Fibroblast of gingiva (primary cell): ENCODE data around the gene NTM.
"Not testable (repeated sequence)": the region's sequence is repeated elsewhere in the genome, so short reads cannot be mapped to it uniquely, and the experiment has no call there.

ENCODE experiments used
- DNase-seq: peaks from one replicate; pipeline ENCODE4 v3.0.0-alpha.2; 2011; ENCODE audit warnings: low read depth

NTM gene

DNA sequence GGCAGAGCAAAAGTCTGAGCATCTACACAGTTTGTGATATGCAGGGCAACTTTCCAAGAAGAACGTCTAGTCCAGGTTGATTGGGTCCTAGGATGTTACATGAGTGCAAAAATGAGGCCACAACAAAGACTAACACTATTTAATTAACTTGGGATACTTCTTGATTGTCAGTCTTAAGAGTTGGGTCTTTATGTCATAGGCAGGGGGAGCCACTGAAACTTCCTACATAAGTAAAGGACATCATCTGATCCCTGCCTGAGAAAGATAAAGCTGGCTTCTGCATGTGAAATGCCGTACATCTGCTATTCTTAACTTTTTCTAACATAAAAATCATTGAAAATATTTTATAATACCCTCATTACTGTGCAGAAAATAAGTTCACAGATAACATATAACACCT is 525.5 kb downstream of the NTM start:
- no peak for DNase-seq

DNA sequence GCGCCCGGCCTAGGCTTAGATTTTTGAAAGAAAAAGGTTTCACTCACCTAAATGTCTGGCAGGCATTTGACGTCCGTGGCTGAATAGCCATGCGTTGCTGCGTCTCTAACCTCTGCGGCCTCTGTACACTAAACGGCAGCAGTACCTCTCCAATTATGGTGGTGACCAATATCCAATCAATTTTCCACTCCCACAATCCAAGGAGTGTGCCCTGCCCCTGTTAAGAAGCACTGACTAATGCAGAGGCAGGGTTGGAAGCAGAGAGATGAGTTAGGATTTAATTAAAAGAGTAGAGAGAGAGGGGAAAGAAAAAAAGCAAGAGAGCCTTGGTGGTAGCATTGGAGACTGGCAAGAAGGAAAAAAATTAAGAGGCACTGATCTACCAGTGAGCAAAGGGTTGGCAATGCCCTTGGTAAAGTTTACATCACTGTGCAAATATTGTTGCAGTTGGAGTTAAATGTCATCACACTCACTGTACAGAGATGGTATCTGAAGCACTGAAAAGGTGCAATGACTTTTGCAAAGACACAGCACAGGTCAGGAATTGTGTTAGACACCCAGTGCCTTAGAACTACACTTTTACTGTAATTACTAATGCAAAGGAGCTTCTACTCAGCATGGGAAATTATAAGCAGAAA is 526.7 kb downstream of the NTM start:
- no peak for DNase-seq

DNA sequence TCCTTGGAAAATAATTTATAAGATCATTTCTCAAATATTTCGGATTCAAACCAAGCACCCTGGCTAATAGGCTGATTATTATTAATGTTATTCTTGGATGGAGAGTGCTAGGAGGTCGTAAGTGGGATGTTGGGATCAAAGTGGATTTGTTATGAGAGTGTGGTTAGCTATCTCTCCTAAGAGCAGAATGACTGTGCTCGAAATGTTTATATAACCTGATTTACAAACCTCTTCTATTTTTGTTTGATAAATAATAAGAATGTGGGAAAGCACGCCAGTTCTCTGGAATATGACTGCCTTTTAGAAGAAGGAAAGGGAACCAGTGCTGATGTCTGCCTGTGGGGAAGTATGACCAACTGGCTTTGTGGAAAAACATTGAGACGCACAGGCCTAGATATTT is 527.5 kb downstream of the NTM start:
- no peak for DNase-seq

DNA sequence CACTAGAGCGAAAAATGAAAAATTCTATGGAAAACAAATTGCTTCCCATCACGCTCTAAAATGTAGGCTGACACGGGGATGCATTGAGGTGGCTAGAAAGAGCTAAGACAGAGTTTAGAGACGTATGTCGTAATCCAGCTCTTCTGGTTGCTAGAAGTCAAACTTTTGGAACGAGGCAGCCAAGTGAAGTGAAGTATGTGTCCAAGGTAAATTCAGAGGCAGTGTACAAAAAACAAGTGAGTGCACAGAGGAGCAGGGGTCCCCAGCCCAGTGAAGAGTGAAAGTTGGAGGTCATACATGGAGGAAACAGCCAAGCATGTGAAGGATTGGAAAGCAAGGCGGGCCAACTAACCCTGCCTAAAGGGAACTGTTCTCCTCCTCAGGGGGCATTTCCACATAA is 528.5 kb downstream of the NTM start:
- DNase-seq: no peak

DNA sequence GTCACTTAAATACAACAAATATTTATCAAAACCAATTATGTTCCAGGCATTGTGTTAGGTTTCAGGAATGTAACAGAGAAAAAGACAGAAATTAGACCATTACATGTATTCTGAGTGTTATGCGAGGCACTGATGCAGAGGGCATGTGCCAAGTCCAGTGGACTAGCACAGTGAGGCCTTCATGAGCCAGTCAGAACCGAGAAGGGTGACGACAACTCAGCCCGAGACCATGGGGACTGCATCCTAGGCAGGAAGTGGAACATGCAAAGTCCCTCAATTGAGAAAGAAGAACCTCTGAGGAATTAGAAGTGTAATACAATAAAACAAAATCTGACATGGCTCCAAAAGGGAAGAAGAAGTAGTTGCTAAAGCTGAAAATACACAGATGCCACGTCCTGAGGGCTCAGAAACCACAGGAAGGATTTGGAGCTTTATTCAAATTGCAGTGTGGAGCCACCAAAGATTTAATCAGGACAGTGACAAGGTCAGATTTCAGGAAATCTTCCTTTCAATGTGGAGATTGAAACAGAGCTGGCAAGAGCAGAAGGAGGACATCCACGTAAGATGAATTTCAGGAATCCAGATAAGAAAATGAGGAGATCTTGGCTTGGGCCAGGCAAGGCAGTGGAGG is 529.6 kb downstream of the NTM start:
- peak; percentile 63 for DNase-seq

DNA sequence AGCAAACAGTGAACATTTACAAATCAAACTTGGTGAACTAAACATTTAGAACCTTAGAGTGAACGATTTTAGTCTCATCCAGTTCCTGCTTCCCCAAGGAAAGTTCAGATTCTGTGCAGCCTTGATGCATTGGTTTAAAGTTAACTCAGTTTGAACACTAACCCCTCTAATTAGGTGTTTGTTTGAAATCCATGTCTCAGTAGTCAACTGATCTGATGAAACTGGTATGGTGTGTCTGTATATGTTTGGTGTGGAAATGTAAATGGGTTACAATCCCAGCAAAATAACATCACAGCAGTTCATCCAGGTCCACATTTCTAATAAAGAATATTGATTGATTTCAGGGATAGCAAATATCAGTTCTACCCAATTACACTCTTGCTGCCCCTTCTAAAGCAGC is 532.0 kb downstream of the NTM start:
- no peak for DNase-seq

DNA sequence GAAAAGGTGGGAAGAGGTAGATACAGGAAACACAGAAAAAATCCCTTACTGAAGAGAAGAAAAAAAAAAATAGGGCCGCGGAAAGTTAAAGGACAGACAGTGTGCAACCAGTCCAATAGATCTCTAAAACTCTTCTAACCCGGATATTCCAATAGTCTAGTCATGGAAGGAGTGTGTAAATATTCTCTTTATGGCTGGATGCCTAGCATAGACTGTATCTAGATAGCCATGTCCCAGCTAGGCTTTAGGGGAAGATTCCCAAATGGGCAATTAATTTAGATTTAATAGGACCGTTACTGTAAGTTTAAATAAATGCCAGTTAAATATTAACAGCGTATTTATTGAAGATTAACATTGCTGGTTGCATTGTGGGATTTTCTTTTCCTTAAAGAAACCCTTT is 532.7 kb downstream of the NTM start:
- no peak for DNase-seq

DNA sequence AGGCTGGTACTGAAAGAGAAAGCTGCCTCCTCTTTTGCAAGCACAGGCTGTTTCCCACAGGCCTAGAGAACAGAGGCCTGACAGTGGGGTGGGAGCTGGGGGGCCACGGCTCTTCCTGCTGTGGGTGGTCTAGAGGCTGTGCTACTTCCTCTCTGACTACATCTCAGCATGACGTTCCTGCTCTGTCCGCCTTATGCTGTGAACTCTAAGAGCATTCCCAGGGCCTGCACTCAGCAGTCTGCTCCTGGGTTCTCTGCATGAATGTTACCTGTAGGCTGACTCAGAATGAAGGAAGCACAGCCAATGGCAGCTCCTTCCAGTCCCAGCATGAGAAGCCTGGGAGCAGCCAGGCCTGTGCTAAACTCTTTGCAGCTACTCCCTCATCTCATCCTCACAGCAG is 534.3 kb downstream of the NTM start:
- no peak for DNase-seq

DNA sequence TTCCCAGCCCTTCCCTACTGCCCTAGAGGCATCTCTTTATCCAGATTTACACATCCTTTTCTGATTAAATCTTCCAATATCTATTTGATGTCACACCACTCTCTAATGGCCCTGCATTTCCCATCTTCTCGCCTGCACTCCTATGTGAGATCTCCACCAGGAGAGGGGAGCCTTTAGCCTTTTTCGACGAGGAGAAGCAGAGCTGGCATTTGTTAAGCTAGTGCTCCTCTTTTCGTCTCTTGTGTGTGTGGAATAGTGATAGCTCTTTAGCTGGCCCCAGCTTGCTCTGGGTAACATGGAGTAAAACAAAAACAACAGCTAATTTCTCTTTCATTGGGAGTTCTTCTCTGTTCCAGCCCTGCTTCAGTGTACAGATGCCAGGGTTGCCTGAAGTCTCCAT is 536.5 kb downstream of the NTM start:
- DNase-seq: peak; percentile 40

DNA sequence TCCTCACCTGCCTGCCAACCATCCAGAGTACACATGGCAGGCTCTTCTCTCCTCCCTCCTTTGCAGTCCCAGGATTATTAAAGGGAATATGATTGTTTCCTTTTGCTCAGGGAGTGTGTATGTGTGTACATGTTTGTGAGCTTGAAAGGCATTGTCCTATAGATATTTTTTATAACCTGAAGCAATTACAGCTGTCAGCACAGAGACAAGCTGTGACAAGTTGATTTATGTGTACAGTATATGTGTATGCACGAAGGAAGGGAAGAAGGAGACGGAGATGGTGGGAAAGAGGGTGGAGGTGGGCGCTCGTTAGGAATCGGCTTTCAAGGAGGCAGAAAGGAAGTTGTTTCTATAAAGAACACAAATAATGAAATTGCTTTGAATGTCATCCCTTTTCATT is 537.0 kb downstream of the NTM start:
- DNase-seq: no peak

DNA sequence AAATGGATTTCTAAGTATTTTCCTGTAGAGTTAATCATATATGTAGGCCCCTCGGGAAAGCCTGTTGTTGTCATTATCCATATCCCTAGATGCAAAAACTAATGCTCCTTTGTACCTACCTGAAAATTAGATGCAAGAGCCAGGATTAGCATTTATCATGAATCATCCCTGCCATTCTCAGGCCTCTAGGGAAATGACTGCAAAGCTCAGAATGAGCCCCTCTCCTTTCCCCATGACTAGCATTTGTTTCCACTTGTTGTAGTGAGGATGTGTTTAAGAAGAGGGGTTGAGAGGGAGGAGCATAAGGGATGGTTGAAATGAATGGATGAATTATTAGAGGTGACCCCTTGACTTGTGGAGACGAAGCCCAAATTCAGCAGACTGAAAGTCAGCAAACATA is 537.9 kb downstream of the NTM start:
- no peak for DNase-seq

DNA sequence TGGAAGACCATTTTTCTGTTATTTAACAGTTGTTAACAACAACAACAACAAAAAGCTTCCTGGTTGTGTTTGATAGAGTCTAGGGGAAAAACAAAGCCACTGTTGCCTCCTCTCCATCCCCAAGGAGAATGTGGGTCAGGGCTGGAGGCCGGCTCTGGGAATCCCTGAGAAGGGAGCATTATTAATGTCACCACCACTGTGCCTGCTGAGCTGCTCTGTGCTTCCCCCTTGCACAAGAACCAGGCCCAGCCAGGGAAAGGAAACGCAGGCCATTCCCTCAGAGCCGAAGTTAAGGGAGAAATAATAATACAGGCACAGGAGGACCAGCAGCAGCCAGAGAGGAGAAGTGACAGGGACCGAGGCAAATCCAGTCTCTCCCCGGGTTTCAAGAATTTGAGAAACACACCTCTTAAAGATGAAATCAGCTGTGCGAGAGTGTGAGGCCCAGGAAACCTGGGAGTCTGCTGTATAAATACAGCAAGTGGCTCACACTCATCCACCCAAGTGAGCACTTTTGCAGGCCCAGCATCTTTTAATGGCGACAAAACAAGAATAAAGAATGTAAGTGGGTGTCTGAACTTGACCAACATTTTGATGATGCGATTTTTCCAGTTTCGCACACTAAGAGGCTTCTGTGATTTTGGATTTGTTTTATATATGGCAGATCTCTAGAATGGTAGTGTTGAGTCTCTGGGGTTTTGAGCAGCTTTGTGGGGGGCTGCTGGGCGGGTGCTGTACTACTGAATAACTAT is 539.2 kb downstream of the NTM start:
- DNase-seq: no peak

DNA sequence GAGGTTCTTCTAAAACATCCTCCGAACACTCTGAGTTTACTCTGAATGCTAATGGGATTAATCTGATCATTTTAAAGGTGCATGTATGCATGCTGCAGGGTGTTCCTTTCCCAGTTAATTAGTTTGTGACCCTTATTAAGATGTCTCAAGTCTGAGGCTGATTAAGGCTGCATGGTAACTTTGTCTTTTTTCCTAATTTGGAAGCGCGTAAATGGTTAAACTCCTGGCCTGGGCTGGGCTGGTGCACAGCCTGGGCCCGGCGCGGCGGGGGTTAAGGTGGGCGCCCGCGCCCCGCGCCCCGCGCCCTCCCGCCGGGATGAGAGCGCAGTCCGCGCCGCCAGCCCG is 539.7 kb downstream of the NTM start:
- DNase-seq: no peak

DNA sequence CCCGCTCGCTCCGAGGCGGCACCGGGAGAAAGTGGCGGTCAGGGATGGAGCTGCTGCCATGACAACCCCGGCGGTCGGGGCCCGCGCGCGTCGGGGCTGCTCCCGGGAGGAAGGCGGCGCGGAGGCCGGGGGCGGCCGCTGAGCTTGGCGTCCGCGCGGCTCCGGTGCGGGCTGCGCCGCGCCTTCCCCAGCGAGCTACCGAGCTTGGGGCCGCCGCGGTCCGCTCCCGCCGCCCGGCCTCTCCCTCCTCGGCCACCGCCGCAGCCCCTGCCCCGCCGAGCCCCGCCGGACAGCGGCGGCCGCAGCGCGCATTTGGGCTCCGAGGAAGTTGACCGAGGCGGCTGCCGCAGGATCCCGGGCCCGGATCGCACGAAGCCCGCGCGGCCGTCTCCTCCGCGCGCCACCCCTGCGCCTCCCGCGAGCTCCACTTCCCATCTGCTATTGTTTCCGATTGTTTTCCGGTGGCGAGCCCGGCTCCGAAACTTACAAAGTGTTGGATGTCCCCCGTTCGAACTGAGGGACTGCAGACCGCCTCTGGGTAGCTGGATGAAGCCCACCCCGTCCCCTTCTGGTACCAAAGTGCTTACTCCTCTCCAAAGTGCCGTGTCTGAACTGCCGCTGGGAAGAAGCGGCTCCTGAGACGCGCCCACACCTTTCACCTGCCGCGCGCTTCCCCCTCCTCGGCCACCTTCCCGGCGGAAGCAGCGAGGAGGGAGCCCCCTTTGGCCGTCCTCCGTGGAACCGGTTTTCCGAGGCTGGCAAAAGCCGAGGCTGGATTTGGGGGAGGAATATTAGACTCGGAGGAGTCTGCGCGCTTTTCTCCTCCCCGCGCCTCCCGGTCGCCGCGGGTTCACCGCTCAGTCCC is 540.3 kb downstream of the NTM start:
- DNase-seq: peak; percentile 58

DNA sequence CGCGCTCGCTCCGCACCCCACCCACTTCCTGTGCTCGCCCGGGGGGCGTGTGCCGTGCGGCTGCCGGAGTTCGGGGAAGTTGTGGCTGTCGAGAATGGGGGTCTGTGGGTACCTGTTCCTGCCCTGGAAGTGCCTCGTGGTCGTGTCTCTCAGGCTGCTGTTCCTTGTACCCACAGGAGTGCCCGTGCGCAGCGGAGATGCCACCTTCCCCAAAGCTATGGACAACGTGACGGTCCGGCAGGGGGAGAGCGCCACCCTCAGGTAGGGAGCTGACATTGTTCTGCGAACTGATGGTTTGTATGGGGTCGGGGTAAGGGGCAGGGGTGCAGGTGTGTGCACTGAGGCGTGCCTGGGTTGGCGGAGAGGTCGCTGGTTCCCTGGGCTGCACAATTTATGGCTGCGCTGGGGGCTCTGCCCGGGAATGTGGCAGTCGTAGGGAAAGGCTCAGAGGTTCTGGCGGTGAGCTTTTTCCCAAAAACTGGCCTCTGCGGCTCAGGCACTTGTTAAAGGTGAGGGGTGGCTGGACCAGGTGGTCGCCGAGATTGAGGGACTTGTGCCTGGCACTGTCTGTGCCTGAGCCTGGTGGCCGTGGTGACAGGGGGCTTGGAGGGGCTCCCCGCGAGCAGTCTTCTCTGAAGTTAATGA is 541.1 kb downstream of the NTM start:
- DNase-seq: not testable (repeated sequence)

DNA sequence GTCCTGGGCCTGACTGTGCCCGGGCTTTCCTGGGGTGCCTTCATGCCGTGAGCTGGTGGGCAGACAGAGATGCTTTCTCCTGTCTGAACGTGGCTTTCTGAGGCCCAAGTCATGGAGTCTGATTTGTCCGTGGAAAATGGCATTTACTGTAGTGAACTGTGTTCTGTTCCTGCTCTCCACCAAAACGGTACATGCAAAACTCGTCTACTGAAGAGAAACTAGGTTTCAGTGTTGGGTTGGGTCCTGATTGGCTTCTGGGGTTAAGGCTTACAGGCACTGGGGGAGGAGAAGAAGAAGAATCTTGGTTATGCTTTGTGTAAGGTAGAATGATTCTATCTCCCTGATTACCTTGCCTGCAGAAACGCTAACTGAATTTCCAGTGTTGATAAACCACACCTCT is 541.7 kb downstream of the NTM start:
- no peak for DNase-seq

DNA sequence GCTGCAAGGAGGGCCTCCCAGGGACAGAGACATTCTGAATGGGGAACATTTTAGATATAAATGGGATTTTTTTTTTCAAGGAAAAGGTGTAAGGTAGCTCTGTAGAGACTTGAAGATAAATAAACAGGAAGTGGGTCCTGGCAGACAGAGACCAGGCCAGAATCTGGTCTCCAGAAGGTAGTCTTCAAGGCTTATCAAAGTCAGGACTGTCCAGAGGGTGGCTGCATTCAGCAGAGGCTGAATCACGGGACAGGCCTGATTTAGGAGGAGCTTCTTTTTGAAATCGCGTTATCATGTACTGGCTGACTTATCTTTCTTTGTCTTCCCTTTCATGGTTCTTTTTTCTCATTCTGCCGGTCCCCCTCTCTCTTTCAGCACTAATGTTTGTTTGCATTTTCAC is 542.9 kb downstream of the NTM start:
- DNase-seq: no peak

DNA sequence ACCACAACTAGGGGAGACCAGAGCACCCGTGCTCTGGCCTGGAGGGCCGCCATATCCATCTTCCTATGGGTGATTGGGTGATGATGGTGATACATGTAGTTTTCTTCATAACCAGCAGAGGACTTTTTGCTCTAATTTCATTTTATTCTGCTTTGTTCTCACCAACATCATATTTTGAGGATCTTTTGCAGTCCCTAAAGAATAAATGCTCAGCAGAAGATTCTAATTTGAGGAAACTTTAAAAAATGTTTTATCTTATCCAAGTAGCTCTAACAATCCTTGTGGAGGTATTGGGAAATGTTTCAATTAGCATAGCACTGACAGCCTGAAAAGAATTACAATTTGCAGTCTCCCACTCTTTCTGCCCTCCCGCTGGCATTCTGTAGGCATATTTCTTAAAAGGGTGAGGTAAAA is 544.0 kb downstream of the NTM start:
- peak; percentile 44 for DNase-seq

DNA sequence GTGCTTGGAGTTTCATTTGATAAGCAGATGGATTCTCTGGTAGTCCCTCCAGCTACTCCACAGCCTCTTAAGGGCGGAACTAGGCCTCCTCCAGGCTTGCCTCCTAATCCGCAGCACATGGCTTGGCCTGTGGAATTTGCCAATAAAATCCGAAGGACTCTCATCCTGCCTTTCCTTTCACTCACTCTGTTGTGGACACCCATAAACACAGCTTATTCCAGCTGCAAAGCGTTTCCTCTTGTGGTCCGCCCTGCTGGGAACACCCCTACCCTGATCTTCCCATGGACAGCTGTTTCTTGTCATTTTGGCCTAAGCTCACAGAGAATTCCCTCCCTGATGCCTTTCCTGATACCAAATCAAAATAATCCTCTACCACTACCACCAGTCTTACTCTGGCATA is 546.2 kb downstream of the NTM start:
- no peak for DNase-seq

DNA sequence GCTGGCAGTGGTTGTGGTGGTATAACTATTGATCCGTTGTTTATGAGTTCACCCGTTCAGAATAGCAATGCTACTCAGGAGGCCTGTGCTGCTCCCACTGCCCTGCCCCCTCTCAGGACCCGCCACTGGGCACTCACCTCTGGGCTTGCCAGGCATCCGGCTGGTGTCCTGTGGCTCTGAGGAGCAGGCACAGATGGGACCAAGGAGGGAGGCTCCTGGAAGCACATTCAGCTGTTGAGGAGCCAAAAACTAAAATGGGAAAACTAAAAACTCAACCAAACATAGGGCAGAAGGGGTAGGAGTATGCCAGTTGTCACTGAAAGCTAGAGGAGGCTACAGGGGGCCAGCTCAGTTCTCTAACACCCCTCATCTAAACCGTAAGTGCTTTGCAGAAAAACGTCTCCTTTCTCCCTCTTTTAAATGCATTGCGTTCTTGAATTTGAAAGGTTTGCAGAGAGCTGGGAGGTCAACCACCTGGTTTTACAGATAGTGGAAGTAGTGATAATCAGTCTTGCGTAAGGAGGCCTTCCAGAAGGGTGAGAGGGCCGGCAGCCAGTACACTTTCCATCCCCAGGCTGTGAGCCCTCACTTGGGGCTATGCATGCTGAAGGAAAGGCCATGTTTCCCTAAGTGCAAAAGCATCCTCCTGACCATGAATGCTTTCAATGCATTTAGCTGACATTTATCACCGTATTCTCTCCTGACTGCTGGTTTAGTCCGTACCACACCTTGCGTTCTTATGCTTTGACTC is 547.4 kb downstream of the NTM start:
- DNase-seq: no peak

DNA sequence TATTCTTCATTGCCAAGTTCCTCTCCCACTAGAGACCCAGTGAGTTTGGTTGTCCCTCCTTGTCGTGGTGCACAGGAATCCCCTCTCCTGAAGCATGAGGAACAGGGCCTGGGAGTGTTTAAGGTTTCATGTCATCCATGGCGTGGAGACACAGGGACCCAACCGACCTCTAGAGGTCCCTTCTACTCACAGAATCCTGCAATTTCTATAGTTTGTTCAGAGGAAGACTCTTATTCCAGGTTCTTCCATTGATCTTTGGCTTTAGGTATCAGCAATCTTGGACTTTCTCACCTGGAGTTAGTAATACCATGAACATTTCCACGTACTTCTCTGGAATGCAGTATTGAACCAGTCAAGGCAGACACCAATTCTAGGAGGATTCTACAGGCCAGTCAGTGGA is 548.2 kb downstream of the NTM start:
- DNase-seq: no peak

DNA sequence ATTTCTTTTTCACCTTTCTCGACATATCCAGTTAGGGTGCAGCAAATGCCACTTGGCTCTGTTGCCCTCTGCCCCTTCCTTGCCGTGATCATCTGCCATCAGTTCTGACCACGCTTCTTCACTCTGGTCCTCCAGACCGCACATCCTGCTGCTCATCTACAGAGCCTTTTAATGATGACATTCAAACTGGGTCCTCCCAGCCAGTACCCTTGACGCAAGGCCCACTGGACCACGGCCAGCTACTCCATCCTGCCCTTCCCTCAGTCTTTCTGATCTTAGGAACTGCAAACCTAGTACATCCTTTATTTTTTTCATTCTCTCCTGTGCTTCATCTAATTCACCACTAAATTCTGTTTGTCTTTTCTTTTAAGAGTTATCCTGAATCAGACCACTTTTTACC is 551.8 kb downstream of the NTM start:
- DNase-seq: no peak
